ENCODE measurements around the gene PDE9A. TPM values are rescaled to one million over a fixed set of nuclear protein-coding genes. Genes with fewer than 3 reads are reported as not detected.

Gene PDE9A
- total RNA-seq, 2 donors from 2014 or later = 11.8 to 19.3 TPM

- H3K9me3 Mint-ChIP-seq = no peaks in the 10 kb centered on the region
- peak overlapping the region; percentile 78 to 86 for H3K4me3 Mint-ChIP-seq
- ATAC-seq (replicated peaks in 1 of 2) (peak; percentile 84 to 93), DNase-seq (peak; percentile 36 to 51)
- H3K36me3 Mint-ChIP-seq (ENCODE audit: insufficient read depth in 2 of 2) = peaks cover 2 to 3% of the 10 kb centered on the region in 2 donors
- H3K27ac Mint-ChIP-seq = peak overlapping the region; percentile 100
- H3K4me1 Mint-ChIP-seq (ENCODE audit: low read depth) = peaks cover 41% of the 10 kb centered on the region
- H3K27me3 Mint-ChIP-seq (ENCODE audit: low read depth) = no peaks in the 10 kb centered on the region
Measured at GRCh38 chr21:42737951-42738590, 84.7 kb downstream of the PDE9A start.

- Mint-ChIP-seq H3K9me3 (no peaks in the 10 kb centered on the region), H3K36me3 (ENCODE audit: insufficient read depth in 2 of 2) (peaks cover 2 to 3% of the 10 kb centered on the region in 2 donors), H3K27me3 (ENCODE audit: low read depth) (no peaks in the 10 kb centered on the region), H3K27ac (no peak overlapping the region), H3K4me1 (ENCODE audit: low read depth) (peaks cover 29% of the 10 kb centered on the region), H3K4me3 (no peak overlapping the region)
- DNase-seq = no peak
- ATAC-seq (replicated peaks in 1 of 2) = no peak
Measured at GRCh38 chr21:42739061-42739931, 85.9 kb downstream of the PDE9A start.

GRCh38 chr21:42740405-42740909, 87.0 kb downstream of the PDE9A start:
- Mint-ChIP-seq H3K4me3 (no peak overlapping the region), H3K36me3 (ENCODE audit: insufficient read depth in 2 of 2) (peaks cover 0 to 1% of the 10 kb centered on the region in 2 donors), H3K9me3 (no peaks in the 10 kb centered on the region), H3K27ac (no peak overlapping the region), H3K27me3 (ENCODE audit: low read depth) (no peaks in the 10 kb centered on the region), H3K4me1 (ENCODE audit: low read depth) (peaks cover 19% of the 10 kb centered on the region)
- ATAC-seq (replicated peaks in 1 of 2) (no peak), DNase-seq (no peak)

- ATAC-seq (replicated peaks in 1 of 2) (no peak), DNase-seq (no peak)
- H3K27ac Mint-ChIP-seq = no peak overlapping the region
- H3K4me3 Mint-ChIP-seq = no peak overlapping the region
- no peaks in the 10 kb centered on the region for H3K27me3 Mint-ChIP-seq (ENCODE audit: low read depth)
- no peaks in the 10 kb centered on the region for H3K9me3 Mint-ChIP-seq
- peaks cover 25% of the 10 kb centered on the region for H3K4me1 Mint-ChIP-seq (ENCODE audit: low read depth)
- H3K36me3 Mint-ChIP-seq (ENCODE audit: insufficient read depth in 2 of 2) = peaks cover 0 to 1% of the 10 kb centered on the region in 2 donors
Measured at GRCh38 chr21:42741066-42741465, 87.6 kb downstream of the PDE9A start.

GRCh38 chr21:42744520-42745445, 91.4 kb downstream of the PDE9A start:
- Mint-ChIP-seq H3K27me3 (ENCODE audit: low read depth) (no peaks in the 10 kb centered on the region), H3K4me3 (no peak overlapping the region), H3K27ac (no peak overlapping the region), H3K36me3 (ENCODE audit: insufficient read depth in 2 of 2) (no peaks in the 10 kb centered on the region), H3K9me3 (no peaks in the 10 kb centered on the region), H3K4me1 (ENCODE audit: low read depth) (peaks cover 27% of the 10 kb centered on the region)
- ATAC-seq (replicated peaks in 1 of 2) (no peak), DNase-seq (no peak)

- Mint-ChIP-seq H3K27me3 (ENCODE audit: low read depth) (no peaks in the 10 kb centered on the region), H3K9me3 (no peaks in the 10 kb centered on the region), H3K4me1 (ENCODE audit: low read depth) (peaks cover 27% of the 10 kb centered on the region), H3K4me3 (peak overlapping the region; percentile 75), H3K36me3 (ENCODE audit: insufficient read depth in 2 of 2) (no peaks in the 10 kb centered on the region), H3K27ac (peak overlapping the region; percentile 86)
- DNase-seq (peak; percentile 12 to 28), ATAC-seq (replicated peaks in 1 of 2) (peak; percentile 27 to 35)
Measured at GRCh38 chr21:42745511-42746239, 92.3 kb downstream of the PDE9A start.

GRCh38 chr21:42746240-42746592, 92.8 kb downstream of the PDE9A start:
- Mint-ChIP-seq H3K27me3 (ENCODE audit: low read depth) (no peaks in the 10 kb centered on the region), H3K4me1 (ENCODE audit: low read depth) (peaks cover 27% of the 10 kb centered on the region), H3K4me3 (peak overlapping the region; percentile 75), H3K27ac (peak overlapping the region; percentile 86), H3K9me3 (no peaks in the 10 kb centered on the region), H3K36me3 (ENCODE audit: insufficient read depth in 2 of 2) (no peaks in the 10 kb centered on the region)
- peak in 1 of 2 donors; percentile 8 for DNase-seq
- ATAC-seq (replicated peaks in 1 of 2) = peak in 1 of 2 donors; percentile 16

GRCh38 chr21:42746593-42747275, 93.3 kb downstream of the PDE9A start:
- peak overlapping the region; percentile 75 for H3K4me3 Mint-ChIP-seq
- ATAC-seq (replicated peaks in 1 of 2) = peak; percentile 66 to 72
- H3K36me3 Mint-ChIP-seq (ENCODE audit: insufficient read depth in 2 of 2) = no peaks in the 10 kb centered on the region
- H3K27ac Mint-ChIP-seq = peak overlapping the region; percentile 86
- H3K9me3 Mint-ChIP-seq = no peaks in the 10 kb centered on the region
- no peaks in the 10 kb centered on the region for H3K27me3 Mint-ChIP-seq (ENCODE audit: low read depth)
- DNase-seq = peak; percentile 39 to 44
- peaks cover 27% of the 10 kb centered on the region for H3K4me1 Mint-ChIP-seq (ENCODE audit: low read depth)

- peak overlapping the region; percentile 75 for H3K4me3 Mint-ChIP-seq
- no peak for DNase-seq
- ATAC-seq (replicated peaks in 1 of 2) = no peak
- no peaks in the 10 kb centered on the region for H3K9me3 Mint-ChIP-seq
- H3K36me3 Mint-ChIP-seq (ENCODE audit: insufficient read depth in 2 of 2) = no peaks in the 10 kb centered on the region
- no peaks in the 10 kb centered on the region for H3K27me3 Mint-ChIP-seq (ENCODE audit: low read depth)
- peaks cover 27% of the 10 kb centered on the region for H3K4me1 Mint-ChIP-seq (ENCODE audit: low read depth)
- peak overlapping the region; percentile 86 for H3K27ac Mint-ChIP-seq
Measured at GRCh38 chr21:42747276-42747701, 93.9 kb downstream of the PDE9A start.

- DNase-seq = no peak
- ATAC-seq (replicated peaks in 1 of 2) = no peak
- Mint-ChIP-seq H3K9me3 (no peaks in the 10 kb centered on the region), H3K36me3 (ENCODE audit: insufficient read depth in 2 of 2) (no peaks in the 10 kb centered on the region), H3K4me3 (no peak overlapping the region), H3K4me1 (ENCODE audit: low read depth) (peaks cover 27% of the 10 kb centered on the region), H3K27ac (no peak overlapping the region), H3K27me3 (ENCODE audit: low read depth) (no peaks in the 10 kb centered on the region)
Measured at GRCh38 chr21:42747746-42748351, 94.4 kb downstream of the PDE9A start.

- Mint-ChIP-seq H3K9me3 (no peaks in the 10 kb centered on the region), H3K27ac (no peak overlapping the region), H3K4me3 (no peak overlapping the region), H3K27me3 (ENCODE audit: low read depth) (no peaks in the 10 kb centered on the region), H3K36me3 (ENCODE audit: insufficient read depth in 2 of 2) (no peaks in the 10 kb centered on the region), H3K4me1 (ENCODE audit: low read depth) (peaks cover 27% of the 10 kb centered on the region)
- DNase-seq = no peak
- no peak for ATAC-seq (replicated peaks in 1 of 2)
Measured at GRCh38 chr21:42748620-42749176, 95.3 kb downstream of the PDE9A start.
